K562 (cell line): ENCODE measurements around the gene EVI5L. TPM values are rescaled to one million over a fixed set of nuclear protein-coding genes. Genes with fewer than 3 reads are reported as not detected.
A peak's percentile ranks its signal among the peaks of the same experiment; 100 is the strongest.

Source experiments
- COPS2 ChIP-seq: fragments of 450-650 bp; conservative IDR thresholded peaks from 2 replicates; pipeline ENCODE4 v1.6.1; 2016; ENCODE audit warnings: mild to moderate bottlenecking, moderate library complexity
- ELF1 ChIP-seq: fragments of 200-800 bp; sonication (Bioruptor generic); IDR thresholded peaks from 2 replicates; pipeline ENCODE4 v1.6.1; 2016; ENCODE audit warnings: missing genetic modification characterization, missing compliant biosample characterization
- EP400 ChIP-seq: fragments of 450-650 bp; IDR thresholded peaks from 2 replicates; pipeline ENCODE4 v1.6.1; 2017; ENCODE audit warnings: antibody characterized with exemption, mild to moderate bottlenecking, moderate library complexity
- GABPB2 ChIP-seq: fragments of 250-450 bp; sonication (Bioruptor Pico); conservative IDR thresholded peaks from 2 replicates; pipeline ENCODE4 v1.5.1; 2021; ENCODE audit warnings: mild to moderate bottlenecking
- KLF13 ChIP-seq: fragments of 450-650 bp; IDR thresholded peaks from 2 replicates; pipeline ENCODE4 v1.6.1; 2016; ENCODE audit warnings: missing genetic modification characterization, low read depth, mild to moderate bottlenecking, missing compliant biosample characterization, moderate library complexity, borderline replicate concordance
- NRF1 ChIP-seq, 2 experiments: fragments of 450-650 bp; IDR thresholded peaks in 1 of 2; conservative IDR thresholded peaks in 1 of 2; 2 replicates each; pipeline ENCODE4 v1.6.1; 2014; ENCODE audit warnings: mild to moderate bottlenecking in 2 of 2
- POLR3A ChIP-seq: IDR thresholded peaks from 2 replicates; pipeline ENCODE4 v1.6.1; 2011; ENCODE audit warnings: borderline replicate concordance, mild to moderate bottlenecking, moderate library complexity; ENCODE audit not compliant: insufficient read length, insufficient read depth; ENCODE audit errors: extremely low read depth
- SMARCC2 ChIP-seq: fragments of 450-650 bp; IDR thresholded peaks from 2 replicates; pipeline ENCODE4 v1.6.1; 2017; ENCODE audit warnings: antibody characterized with exemption, moderate library complexity, mild to moderate bottlenecking, low read depth
- ZNF263 ChIP-seq: sonication (generic); formaldehyde crosslinking; IDR thresholded peaks from 2 replicates; pipeline ENCODE4 v1.8.0; 2022; ENCODE audit warnings: mild to moderate bottlenecking, missing genetic modification reagents, borderline replicate concordance
- ZNF324 ChIP-seq: fragments of 250-450 bp; sonication (Bioruptor Pico); IDR thresholded peaks from 2 replicates; pipeline ENCODE4 v1.4.0; 2020; ENCODE audit warnings: mild to moderate bottlenecking
- polyA plus RNA-seq, 8 experiments: library from polyadenylated mRNA; depleted of rRNA in 4 of 8; stranded (reverse) in 5 of 8; unstranded in 3 of 8; fragments of >200 nt; fragmentation: Nextera tagmentation in 2 of 8; fragmentation: Illumina TruSeq in 1 of 8; extraction: Ambion mirVana in 2 of 8; extraction: Trizol in 1 of 8; gene quantifications; 2 replicates each; pipeline versions ENCODE4 v1.2.1 to v1.2.3, GENCODE V29; 2011 to 2014; ENCODE audit warnings: inconsistent platforms in 1 of 8, missing spikeins in 1 of 8
- total RNA-seq, 7 experiments: library from RNA; depleted of rRNA in 6 of 7; stranded (reverse); fragments of >200 nt in 6 of 7; fragmentation: Illumina TruSeq in 2 of 7; extraction: Trizol in 2 of 7; gene quantifications; 2 replicates each; pipeline versions ENCODE4 v1.2.1 to v1.2.3, GENCODE V29; 2011 to 2021; ENCODE audit warnings: low replicate concordance in 1 of 7
- TF ChIP-seq, protein P1 (sequence below), 2 experiments: IDR thresholded peaks; 2 replicates each; pipeline ENCODE4 v1.6.1; 2011; ENCODE audit warnings: borderline replicate concordance in 1 of 2, control low read depth in 1 of 2, low read depth in 1 of 2, low read length in 1 of 2, mild to moderate bottlenecking in 1 of 2, mixed read lengths in 1 of 2, moderate library complexity in 1 of 2; ENCODE audit not compliant: insufficient read depth in 1 of 2, insufficient read length in 1 of 2, poor library complexity in 1 of 2, severe bottlenecking in 1 of 2; ENCODE audit errors: extremely low read depth in 1 of 2
- TF ChIP-seq, protein P2 (sequence below), 3 experiments: IDR thresholded peaks in 2 of 3; conservative IDR thresholded peaks in 1 of 3; 2 replicates each; pipeline ENCODE4 v1.5.1; 2011 to 2012; ENCODE audit warnings: low read length in 3 of 3, mild to moderate bottlenecking in 3 of 3, control low read depth in 2 of 3, improper control_type of control experiment in 1 of 3, inconsistent platforms in 1 of 3, low read depth in 1 of 3, mixed read lengths in 1 of 3, moderate library complexity in 1 of 3; ENCODE audit not compliant: insufficient read depth in 2 of 3
- TF ChIP-seq, protein P3 (sequence below): sonication (generic); formaldehyde crosslinking; IDR thresholded peaks from 2 replicates; pipeline ENCODE4 v1.8.0; 2022; ENCODE audit warnings: mild to moderate bottlenecking, missing genetic modification reagents

The EVI5L gene
- total and polyA plus RNA-seq, 9 of the 15 experiments (the other 6 are each of a cell fraction or from before 2014, with no cell fraction given): 0.69 to 1.8 (median 1.2) TPM; not detected in 2

DNA sequence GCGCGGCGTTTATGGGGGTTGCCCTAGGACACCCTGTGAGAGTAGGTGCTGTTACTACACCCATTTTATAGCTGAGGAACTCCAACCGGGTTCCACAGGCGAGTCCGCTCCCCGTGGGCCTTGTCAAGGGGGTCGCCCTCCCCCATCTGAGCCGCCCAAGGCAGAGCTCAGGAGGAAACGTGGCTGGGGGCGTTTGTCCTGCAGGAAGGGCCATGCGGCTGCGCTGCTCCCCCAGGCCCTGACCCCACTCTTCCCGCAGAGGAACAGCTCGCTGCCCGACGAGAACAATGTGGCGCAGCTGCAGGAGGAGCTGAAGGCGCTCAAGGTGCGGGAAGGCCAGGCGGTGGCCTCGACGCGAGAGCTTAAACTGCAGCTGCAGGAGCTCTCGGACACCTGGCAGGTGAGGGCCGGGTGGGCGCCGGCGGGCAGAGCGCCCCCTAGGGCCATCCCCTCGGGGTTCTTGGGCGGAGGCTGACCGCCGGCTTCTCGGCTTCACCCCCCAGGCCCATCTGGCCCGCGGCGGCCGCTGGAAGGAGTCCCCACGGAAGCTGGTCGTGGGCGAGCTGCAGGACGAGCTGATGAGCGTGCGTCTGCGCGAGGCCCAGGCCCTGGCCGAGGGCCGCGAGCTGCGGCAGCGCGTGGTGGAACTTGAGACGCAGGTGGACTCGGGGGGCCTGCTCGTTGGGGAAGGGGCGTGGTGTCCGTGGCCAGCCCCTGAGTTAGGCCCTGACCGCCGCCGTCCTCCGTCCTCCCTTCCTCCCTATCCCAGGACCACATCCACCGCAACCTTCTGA is 31.8 kb downstream of the EVI5L start (continued):
- no peak for TF ChIP-seq ZNF324
- no peak for TF ChIP-seq KLF13 (tag)
- TF ChIP-seq, protein P1, sequence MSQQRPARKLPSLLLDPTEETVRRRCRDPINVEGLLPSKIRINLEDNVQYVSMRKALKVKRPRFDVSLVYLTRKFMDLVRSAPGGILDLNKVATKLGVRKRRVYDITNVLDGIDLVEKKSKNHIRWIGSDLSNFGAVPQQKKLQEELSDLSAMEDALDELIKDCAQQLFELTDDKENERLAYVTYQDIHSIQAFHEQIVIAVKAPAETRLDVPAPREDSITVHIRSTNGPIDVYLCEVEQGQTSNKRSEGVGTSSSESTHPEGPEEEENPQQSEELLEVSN (IDR thresholded peaks at IDR 0.05; ENCODE audit: borderline replicate concordance in 1 of 2, extremely low read depth in 1 of 2, insufficient read depth in 1 of 2, insufficient read length in 1 of 2, low read depth in 1 of 2, low read length in 1 of 2, poor library complexity in 1 of 2, severe bottlenecking in 1 of 2): peak in 1 of 2 experiments; percentile 45
- TF ChIP-seq GABPB2: no peak
- TF ChIP-seq, protein P2, sequence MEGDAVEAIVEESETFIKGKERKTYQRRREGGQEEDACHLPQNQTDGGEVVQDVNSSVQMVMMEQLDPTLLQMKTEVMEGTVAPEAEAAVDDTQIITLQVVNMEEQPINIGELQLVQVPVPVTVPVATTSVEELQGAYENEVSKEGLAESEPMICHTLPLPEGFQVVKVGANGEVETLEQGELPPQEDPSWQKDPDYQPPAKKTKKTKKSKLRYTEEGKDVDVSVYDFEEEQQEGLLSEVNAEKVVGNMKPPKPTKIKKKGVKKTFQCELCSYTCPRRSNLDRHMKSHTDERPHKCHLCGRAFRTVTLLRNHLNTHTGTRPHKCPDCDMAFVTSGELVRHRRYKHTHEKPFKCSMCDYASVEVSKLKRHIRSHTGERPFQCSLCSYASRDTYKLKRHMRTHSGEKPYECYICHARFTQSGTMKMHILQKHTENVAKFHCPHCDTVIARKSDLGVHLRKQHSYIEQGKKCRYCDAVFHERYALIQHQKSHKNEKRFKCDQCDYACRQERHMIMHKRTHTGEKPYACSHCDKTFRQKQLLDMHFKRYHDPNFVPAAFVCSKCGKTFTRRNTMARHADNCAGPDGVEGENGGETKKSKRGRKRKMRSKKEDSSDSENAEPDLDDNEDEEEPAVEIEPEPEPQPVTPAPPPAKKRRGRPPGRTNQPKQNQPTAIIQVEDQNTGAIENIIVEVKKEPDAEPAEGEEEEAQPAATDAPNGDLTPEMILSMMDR (IDR thresholded peaks at IDR 0.05 in 2 of 3, conservative IDR thresholded peaks at IDR 0.05 in 1 of 3; ENCODE audit: insufficient read depth in 2 of 3, low read depth in 1 of 3, low read length in 3 of 3): 0 out of 6 replicates have a peak, but pooled peaks of 1 of the 3 experiments have one; percentile 9
- no peak for TF ChIP-seq POLR3A
- no peak for TF ChIP-seq EP400
- TF ChIP-seq, protein P3, sequence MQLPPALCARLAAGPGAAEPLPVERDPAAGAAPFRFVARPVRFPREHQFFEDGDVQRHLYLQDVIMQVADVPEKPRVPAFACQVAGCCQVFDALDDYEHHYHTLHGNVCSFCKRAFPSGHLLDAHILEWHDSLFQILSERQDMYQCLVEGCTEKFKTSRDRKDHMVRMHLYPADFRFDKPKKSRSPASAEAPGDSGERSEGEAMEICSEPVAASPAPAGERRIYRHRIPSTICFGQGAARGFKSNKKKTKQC (CRISPR knock-in tag): 0 out of 2 replicates have a peak, but pooled peaks have one; percentile 30
- TF ChIP-seq NRF1 (conservative IDR thresholded peaks at IDR 0.05 in 1 of 2, IDR thresholded peaks at IDR 0.05 in 1 of 2): peak; percentile 41 to 59; a peak in 3 of 4 replicates
- peak; percentile 97 for TF ChIP-seq ZNF263
- TF ChIP-seq SMARCC2: no peak
- TF ChIP-seq ELF1 (tag): no peak
- TF ChIP-seq COPS2: no peak
